NCI-H1694 treated with DMSO at 0.1 percent for 48 hours (cell line): ENCODE measurements around the gene HK1.
"Not testable (repeated sequence)": the region's sequence is repeated elsewhere in the genome, so short reads cannot be mapped to it uniquely, and the experiment has no call there.

Source experiments
- DNase-seq: peaks from one replicate; lab custom pipeline; 2025; lab: John Stamatoyannopoulos, UW

The HK1 gene

GRCh38 chr10:69259547-69260243, 18.6 kb upstream of the HK1 start:
- DNase-seq = no peak

- no peak for DNase-seq
Observed at GRCh38 chr10:69261184-69261583, 17.1 kb upstream of the HK1 start.

- DNase-seq = no peak
Observed at GRCh38 chr10:69262292-69262751, 16.0 kb upstream of the HK1 start.

GRCh38 chr10:69265521-69265920, 12.8 kb upstream of the HK1 start:
- DNase-seq = no peak

DNA sequence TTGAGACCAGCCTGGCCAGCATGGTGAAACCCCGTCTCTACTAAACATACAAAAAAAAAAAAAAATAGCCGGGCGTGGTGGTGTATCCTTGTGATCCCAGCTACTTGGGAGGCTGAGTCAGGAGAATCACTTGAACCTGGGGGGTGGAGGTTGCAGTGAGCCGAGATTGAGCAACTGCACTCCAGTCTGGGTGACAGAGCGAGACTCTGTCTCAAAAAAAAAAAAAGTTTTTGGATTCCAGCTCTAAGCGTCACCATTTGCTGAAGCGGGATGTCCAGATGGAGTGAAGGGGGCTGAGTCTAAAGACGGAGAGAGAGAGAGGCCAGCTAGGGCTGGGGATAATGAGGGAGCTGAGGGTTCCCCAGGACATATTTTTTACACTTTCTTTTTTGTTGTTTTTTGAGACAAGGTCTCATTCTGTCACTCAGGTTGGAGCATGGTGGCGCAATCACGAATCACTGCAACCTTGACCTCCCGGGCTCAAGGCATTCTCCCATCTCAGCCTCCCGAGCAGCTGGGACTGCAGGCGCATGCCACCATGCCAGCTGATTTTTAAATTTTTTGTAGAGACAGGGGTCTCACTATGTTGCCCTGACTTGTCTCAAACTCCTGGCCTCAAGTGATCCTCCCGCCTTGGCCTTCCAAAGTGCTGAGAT, 9.4 kb upstream of the HK1 start:
- DNase-seq = no peak

DNA sequence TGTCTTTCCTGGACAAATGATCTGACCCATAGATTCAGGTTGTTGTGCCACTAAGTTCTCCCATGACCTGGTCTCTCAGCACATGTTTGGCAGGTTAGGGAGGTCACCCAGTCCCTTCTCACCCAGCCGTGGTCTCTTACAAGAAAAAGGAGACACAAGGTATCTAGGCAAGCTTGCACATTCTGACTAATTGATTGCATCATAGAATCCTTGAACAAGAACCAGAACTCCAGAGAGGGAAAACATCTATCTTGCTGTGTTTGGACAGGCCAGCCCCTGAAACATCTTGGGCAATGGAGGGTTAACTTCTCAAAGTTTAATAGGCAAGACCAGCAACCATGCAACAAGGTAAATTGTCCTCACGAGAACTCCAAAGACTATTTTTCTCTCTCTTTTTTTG, 8.5 kb upstream of the HK1 start:
- DNase-seq = no peak

DNA sequence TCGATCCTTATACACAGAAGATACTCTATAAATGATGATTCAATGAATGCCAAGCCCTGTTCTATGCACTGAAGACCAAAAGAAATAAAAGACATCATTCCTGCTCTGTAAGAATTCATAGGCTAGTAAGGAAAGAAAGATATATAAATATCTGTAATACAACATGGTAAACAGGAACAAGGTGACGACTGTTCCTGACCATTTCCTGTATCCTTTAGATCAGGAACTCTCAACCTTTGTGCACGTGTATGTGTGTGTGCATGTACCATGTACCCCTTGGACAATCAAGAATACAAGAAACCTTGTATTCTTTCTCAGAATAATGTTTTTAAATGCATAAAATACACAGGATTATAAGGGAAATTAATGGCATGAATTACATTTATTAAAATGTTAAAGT, 7.3 kb upstream of the HK1 start:
- no peak for DNase-seq

- no peak for DNase-seq
Observed at GRCh38 chr10:69272624-69273023, 5.7 kb upstream of the HK1 start.

GRCh38 chr10:69275444-69275843, 2.9 kb upstream of the HK1 start:
- no peak for DNase-seq

DNA sequence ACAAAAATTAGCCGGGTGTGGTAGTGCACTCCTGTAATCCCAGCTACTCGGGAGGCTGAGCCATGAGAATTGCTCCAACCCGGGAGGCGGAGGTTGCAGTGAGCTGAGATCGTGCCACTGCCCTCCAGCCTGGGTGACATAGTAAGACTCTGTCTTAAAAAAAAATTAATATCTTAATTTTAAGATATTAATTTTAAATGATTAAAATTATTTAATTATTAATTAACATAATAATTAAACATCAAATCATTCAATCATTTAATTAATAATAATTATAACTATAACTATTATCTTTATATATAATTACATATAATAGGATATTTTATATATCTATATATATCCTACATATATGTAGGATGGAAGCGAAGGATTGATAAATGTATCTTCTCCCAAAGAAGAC, 1.8 kb upstream of the HK1 start:
- DNase-seq = no peak

GRCh38 chr10:69279110-69279509, 814 bp downstream of the HK1 start:
- no peak for DNase-seq

GRCh38 chr10:69281507-69282413, 3.5 kb downstream of the HK1 start:
- no peak for DNase-seq

- DNase-seq = not testable (repeated sequence)
Observed at GRCh38 chr10:69284402-69284801, 6.1 kb downstream of the HK1 start.

DNA sequence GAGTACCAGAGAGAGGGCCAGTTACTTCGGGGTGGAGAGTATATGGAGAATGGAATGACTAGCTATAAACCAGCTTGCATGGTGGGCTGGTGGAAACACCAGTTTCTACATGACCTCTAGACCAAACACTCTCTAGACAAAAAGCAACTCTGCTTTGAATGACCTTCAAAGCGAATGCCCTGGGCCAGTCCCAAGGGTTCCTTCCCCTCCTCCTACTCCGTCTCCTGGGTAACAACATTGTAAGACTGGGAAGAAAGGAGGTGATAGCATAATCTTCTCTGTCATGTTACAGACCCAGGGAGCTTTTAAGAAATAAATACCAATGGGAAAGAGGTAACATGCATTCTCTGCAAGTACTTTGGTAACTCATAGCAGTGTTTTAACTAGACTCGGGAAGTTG, 7.4 kb downstream of the HK1 start:
- DNase-seq = no peak

DNA sequence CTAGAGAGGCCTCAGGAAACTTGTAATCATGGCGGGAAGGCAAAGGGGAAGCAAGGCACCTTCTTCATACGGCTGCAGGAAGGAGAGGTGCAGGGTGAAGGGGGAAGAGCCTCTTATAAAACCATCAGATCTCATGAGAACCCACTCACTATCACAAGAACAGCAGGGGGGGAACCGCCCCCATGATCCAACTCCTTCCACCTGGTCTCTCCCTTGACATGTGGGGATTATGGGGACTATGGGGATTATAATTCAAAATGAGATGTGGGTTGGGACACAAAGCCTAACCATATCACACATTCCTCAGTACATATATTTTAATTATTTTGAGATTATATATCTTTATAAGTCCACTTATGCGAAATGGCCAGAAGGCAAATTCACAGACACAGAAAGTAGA, 8.9 kb downstream of the HK1 start:
- DNase-seq = no peak

GRCh38 chr10:69290993-69291392, 12.7 kb downstream of the HK1 start:
- DNase-seq = no peak

DNA sequence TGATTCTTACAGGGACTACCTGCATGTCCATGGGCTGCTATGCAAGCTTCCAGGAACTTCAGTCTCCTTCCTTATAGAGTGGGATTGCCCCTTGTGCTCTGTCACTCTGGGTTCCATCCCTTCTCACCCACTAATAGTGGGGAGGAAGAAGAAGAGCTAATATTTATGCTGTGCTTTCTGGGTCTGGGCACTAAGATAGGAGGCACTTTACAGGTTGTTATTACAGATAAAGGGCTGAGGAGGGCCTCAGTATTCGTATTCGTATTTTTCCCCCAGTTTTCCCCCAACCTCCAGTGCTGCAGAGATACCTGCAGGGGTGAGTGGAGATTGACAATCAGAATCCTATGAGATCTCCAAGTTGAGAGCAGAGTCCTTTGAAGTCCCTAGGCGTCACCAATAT, 14.2 kb downstream of the HK1 start:
- no peak for DNase-seq

DNA sequence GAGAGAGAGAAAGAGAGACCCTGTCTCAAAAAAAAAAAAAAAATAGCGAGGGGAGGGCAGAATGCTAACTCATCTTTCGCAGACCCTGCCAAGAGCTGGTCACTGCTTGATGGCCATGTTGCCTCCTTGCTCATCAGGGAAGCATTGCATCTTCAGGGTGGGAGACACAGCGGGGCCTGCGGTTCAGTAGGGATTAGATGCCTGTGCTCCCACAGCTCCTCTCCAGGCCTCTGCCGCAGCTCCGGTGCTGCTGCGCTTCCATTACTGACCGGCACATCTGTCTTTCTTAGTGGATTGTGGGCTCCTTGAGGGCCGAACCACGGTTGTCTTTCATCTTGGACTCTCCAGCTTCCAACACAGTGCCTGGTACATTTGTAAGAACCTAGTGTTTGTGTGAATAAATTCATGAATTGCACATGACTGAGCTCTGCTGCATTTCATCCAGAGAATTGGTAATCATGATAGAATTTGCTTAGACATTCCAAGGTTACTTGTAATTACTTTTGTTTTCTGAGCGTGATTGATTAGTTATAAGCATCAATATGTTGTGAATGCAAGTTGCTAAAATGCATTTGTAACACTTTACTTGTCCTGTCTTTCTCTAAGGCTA, 16.8 kb downstream of the HK1 start:
- DNase-seq = no peak

DNA sequence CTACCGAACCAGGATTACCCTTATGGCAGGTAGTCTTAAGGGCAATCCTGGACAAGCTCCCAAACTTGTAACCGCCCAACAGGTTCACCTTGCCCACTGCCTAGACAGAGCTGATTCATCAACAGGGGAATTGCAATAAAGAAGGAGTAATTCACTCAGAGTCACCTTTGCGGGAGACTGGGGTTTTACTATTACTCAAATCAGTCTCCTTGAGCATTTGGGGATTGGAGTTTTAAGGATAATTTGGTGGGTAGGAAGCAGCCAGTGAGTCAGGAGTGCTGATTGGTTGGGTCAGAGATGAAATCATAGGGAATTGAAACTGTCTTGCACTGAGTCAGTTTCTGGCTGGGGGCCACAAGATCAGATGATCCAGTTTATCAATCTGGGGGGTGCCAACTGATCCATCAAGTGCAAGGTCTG, 25.3 kb downstream of the HK1 start:
- no peak for DNase-seq

GRCh38 chr10:69306421-69306820, 28.1 kb downstream of the HK1 start:
- no peak for DNase-seq

DNA sequence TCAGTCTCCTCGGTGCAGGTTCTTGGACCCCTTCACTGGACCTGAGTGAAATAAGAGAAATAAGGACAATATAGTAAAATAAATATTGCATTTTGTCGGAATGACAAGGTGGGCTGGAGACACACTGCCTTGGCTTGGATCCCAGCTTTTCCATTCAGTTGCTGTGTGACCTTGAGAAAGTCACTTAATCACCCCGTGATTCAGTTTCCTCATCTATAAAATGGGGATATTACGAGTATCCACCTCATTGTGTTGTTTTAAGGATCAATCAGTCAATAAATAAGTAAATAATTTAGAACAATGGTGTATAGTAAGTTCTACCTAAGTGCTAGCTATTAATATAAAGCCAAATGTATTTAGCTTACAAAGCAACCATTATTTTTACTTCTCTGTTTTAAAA, 29.1 kb downstream of the HK1 start:
- DNase-seq = no peak

- DNase-seq = not testable (repeated sequence)
Observed at GRCh38 chr10:69308304-69308703, 30.0 kb downstream of the HK1 start.
